Thyroid gland (tissue), 4 donors: ENCODE data around the gene PIERCE2. TPM values are rescaled to one million over a fixed set of nuclear protein-coding genes. Genes with fewer than 3 reads are reported as not detected.

Experiments used
- DNase-seq, 2 donors: peaks; one replicate each; pipeline ENCODE4 v3.0.0-alpha.2; 2019
- H3K27ac ChIP-seq, 3 donors: fragments of 200-600 bp; sonication (generic); 1 replicate in 2 of 3; 2 replicates in 1 of 3; pipeline ENCODE4 v1.5.1; 2016 to 2019; ENCODE audit warnings: mild to moderate bottlenecking in 1 of 3, moderate library complexity in 1 of 3
- H3K27me3 ChIP-seq: fragments of 200-600 bp; sonication (generic); one replicate; pipeline ENCODE4 v1.5.1; 2019
- H3K36me3 ChIP-seq, 2 donors: fragments of 200-600 bp; sonication (generic); one replicate each; pipeline ENCODE4 v1.5.1; 2016 to 2019
- H3K4me1 ChIP-seq, 2 donors: fragments of 200-600 bp; sonication (generic); one replicate each; pipeline ENCODE4 v1.5.1; 2017 to 2019
- H3K4me3 ChIP-seq, 3 donors: fragments of 200-600 bp; sonication (generic); replicated peaks in 1 of 3; 1 replicate in 2 of 3; 2 replicates in 1 of 3; pipeline ENCODE4 v1.5.1; 2016; ENCODE audit warnings: mild to moderate bottlenecking in 1 of 3
- H3K9me3 ChIP-seq: fragments of 200-600 bp; sonication (generic); one replicate; pipeline ENCODE4 v1.5.1; 2017
- POLR2A ChIP-seq, 2 donors: fragments of 450-650 bp; IDR thresholded peaks; one replicate each; pipeline ENCODE4 v1.6.1; 2017; ENCODE audit warnings: antibody characterized with exemption in 2 of 2, mild to moderate bottlenecking in 2 of 2, moderate library complexity in 1 of 2
- WGBS, 2 donors: methylation state at CpG; one replicate each; pipeline ENCODE4 v1.1.5; 2017; 5-methylcytosine and 5-hydroxymethylcytosine counted together
- intact Hi-C: fragments of 100-400 bp; cut with DNase I; formaldehyde crosslinking; loops from one replicate; pipeline ENCODE4 v1.15.1; 2023
- microRNA counts, 2 donors: library from miRNA; unstranded; fragments of <30 nt; microRNA quantifications; one replicate each; lab custom pipeline; 2016 to 2017
- microRNA-seq: library from miRNA; unstranded; fragments of <30 nt; microRNA quantifications from one replicate; pipeline ENCODE4, GENCODE V29; 2016
- total RNA-seq, 4 donors: library from RNA; depleted of rRNA; stranded (reverse); fragments of >200 nt; gene quantifications; one replicate each; pipeline ENCODE4 v1.2.3, GENCODE V29; 2016

Gene PIERCE2
- total RNA-seq, 4 donors from 2014 or later, result 1.2 to 5.7 (median 2.7) TPM

- DNase-seq, result no peak
- H3K27me3 ChIP-seq, result no peaks in the 10 kb centered on the region
- no peak overlapping the region for H3K4me3 ChIP-seq
- H3K36me3 ChIP-seq, result no peaks in the 10 kb centered on the region
- no peaks in the 10 kb centered on the region for H3K4me1 ChIP-seq
- no peaks in the 10 kb centered on the region for H3K9me3 ChIP-seq
- 80 to 86% methylated on average over 2 of the region's 2 CpGs for WGBS, 2 donors
- no peak overlapping the region for H3K27ac ChIP-seq
- TF ChIP-seq POLR2A (IDR thresholded peaks at IDR 0.05), result no peak
- intact Hi-C loops, result no loop called here
Measured at GRCh38 chr15:55468321-55468720, 60.0 kb downstream of the PIERCE2 start.

MicroRNAs encoded within 50 kb of the gene (microRNA counts, 767-probe panel; counts per million panel counts)
- microRNA hsa-miR-628-3p (lab: Ali Mortazavi, UCI) (0 counts per million in 2 donors), microRNA hsa-miR-628-5p (lab: Ali Mortazavi, UCI) (0 to 2,003 counts per million in 2 donors)

Small RNA genes within 50 kb of the gene (microRNA-seq; reads per million reads assigned to microRNA genes)
- 136 reads per million, percentile 57 among the genes with 10 or more reads in this experiment for gene MIR628

Other genes with a start within 250 kb of the PIERCE2 start
- 100 to 1,000 TPM in 1 of 4 donors, 10 to 100 TPM in 3; 42.4 to 127 (median 70.3) TPM for gene RSL24D1, start 211.6 kb upstream of the PIERCE2 start, total RNA-seq
- gene RAB27A, start 118.7 kb upstream of the PIERCE2 start, total RNA-seq, result 10 to 100 TPM; 14.7 to 35.6 (median 26.4) TPM
- gene PIGBOS1, start 89.4 kb upstream of the PIERCE2 start, total RNA-seq, result 10 to 100 TPM; 16.9 to 32.3 (median 21.6) TPM
- 10 to 100 TPM; 12.9 to 29.4 (median 24.1) TPM for gene PIGB, start 89.3 kb upstream of the PIERCE2 start, total RNA-seq
- 100 to 1,000 TPM; 100 to 130 (median 111) TPM for gene CCPG1, start 136 bp upstream of the PIERCE2 start, total RNA-seq
- gene DNAAF4, start 99.7 kb downstream of the PIERCE2 start, total RNA-seq, result 10 to 100 TPM; 10.3 to 16.3 (median 12.9) TPM
- 10 to 100 TPM; 19.4 to 30.1 (median 23.1) TPM for gene PYGO1, start 179.8 kb downstream of the PIERCE2 start, total RNA-seq